Measurements from ENCODE around the gene LAIR2.

The LAIR2 gene

GRCh38 chr19:54535601-54536000 lies 33.0 kb downstream of the LAIR2 start:
- DNase-seq (ENCODE audit: low read depth), result no peak

- DNase-seq (ENCODE audit: low read depth), result no peak
Observed at GRCh38 chr19:54536956-54537355, 34.3 kb downstream of the LAIR2 start.

- DNase-seq (ENCODE audit: low read depth), result no peak
Observed at GRCh38 chr19:54541712-54542111, 39.1 kb downstream of the LAIR2 start.

GRCh38 chr19:54548806-54549205 lies 46.2 kb downstream of the LAIR2 start:
- no peak for DNase-seq (ENCODE audit: low read depth)

- no peak for DNase-seq (ENCODE audit: low read depth)
Observed at GRCh38 chr19:54549224-54549623, 46.6 kb downstream of the LAIR2 start.

- DNase-seq (ENCODE audit: low read depth), result no peak
Observed at GRCh38 chr19:54551293-54551692, 48.7 kb downstream of the LAIR2 start.

- DNase-seq (ENCODE audit: low read depth), result no peak
Observed at GRCh38 chr19:54551950-54552912, 49.6 kb downstream of the LAIR2 start.

- no peak for DNase-seq (ENCODE audit: low read depth)
Observed at GRCh38 chr19:54552913-54553310, 50.3 kb downstream of the LAIR2 start.

- no peak for DNase-seq (ENCODE audit: low read depth)
Observed at GRCh38 chr19:54554006-54554405, 51.4 kb downstream of the LAIR2 start.

GRCh38 chr19:54554896-54555295 lies 52.3 kb downstream of the LAIR2 start:
- DNase-seq (ENCODE audit: low read depth), result no peak

GRCh38 chr19:54556194-54556593 lies 53.6 kb downstream of the LAIR2 start:
- no peak for DNase-seq (ENCODE audit: low read depth)

- no peak for DNase-seq (ENCODE audit: low read depth)
Observed at GRCh38 chr19:54558339-54558738, 55.7 kb downstream of the LAIR2 start.
